ENCODE data around the gene NPHP3. TPM values are rescaled to one million over a fixed set of nuclear protein-coding genes. Genes with fewer than 3 reads are reported as not detected.

The NPHP3 gene
- total RNA-seq, 1 donor from 2014 or later: 22.4 TPM

GRCh38 chr3:132721479-132722164 lies 587 bp downstream of the NPHP3 start:
- Mint-ChIP-seq H3K4me1 (ENCODE audit: unreplicated experiment) (peaks cover 18% of the 10 kb centered on the region), H3K27me3 (no peaks in the 10 kb centered on the region), H3K4me3 (peak overlapping the region; percentile 96), H3K9me3 (no peaks in the 10 kb centered on the region), H3K36me3 (peaks cover 14% of the 10 kb centered on the region), H3K27ac (peak overlapping the region; percentile 89)
- TF ChIP-seq CTCF (conservative IDR thresholded peaks at IDR 0.05): peak; percentile 72
- no peak for DNase-seq (ENCODE audit: extremely low spot score, unreplicated experiment)

GRCh38 chr3:132720228-132720627 lies 2.0 kb downstream of the NPHP3 start:
- no peaks in the 10 kb centered on the region for H3K9me3 Mint-ChIP-seq
- H3K4me1 Mint-ChIP-seq (ENCODE audit: unreplicated experiment): peaks cover 12% of the 10 kb centered on the region
- peaks cover 18% of the 10 kb centered on the region for H3K36me3 Mint-ChIP-seq
- peak overlapping the region; percentile 69 for H3K27ac Mint-ChIP-seq
- no peak for DNase-seq (ENCODE audit: extremely low spot score, unreplicated experiment)
- peak overlapping the region; percentile 96 for H3K4me3 Mint-ChIP-seq
- H3K27me3 Mint-ChIP-seq: no peaks in the 10 kb centered on the region
- no peak for TF ChIP-seq CTCF (conservative IDR thresholded peaks at IDR 0.05)

- no peaks in the 10 kb centered on the region for H3K9me3 Mint-ChIP-seq
- H3K4me1 Mint-ChIP-seq (ENCODE audit: unreplicated experiment): peaks cover 12% of the 10 kb centered on the region
- H3K27ac Mint-ChIP-seq: no peak overlapping the region
- DNase-seq (ENCODE audit: extremely low spot score, unreplicated experiment): no peak
- H3K4me3 Mint-ChIP-seq: no peak overlapping the region
- no peak for TF ChIP-seq CTCF (conservative IDR thresholded peaks at IDR 0.05)
- H3K27me3 Mint-ChIP-seq: no peaks in the 10 kb centered on the region
- H3K36me3 Mint-ChIP-seq: peaks cover 23% of the 10 kb centered on the region
Measured at GRCh38 chr3:132716372-132716771, 5.8 kb downstream of the NPHP3 start.

- H3K4me1 Mint-ChIP-seq (ENCODE audit: unreplicated experiment): peaks cover 5% of the 10 kb centered on the region
- DNase-seq (ENCODE audit: extremely low spot score, unreplicated experiment): no peak
- no peaks in the 10 kb centered on the region for H3K27me3 Mint-ChIP-seq
- no peak overlapping the region for H3K27ac Mint-ChIP-seq
- no peak for TF ChIP-seq CTCF (conservative IDR thresholded peaks at IDR 0.05)
- no peak overlapping the region for H3K4me3 Mint-ChIP-seq
- no peaks in the 10 kb centered on the region for H3K9me3 Mint-ChIP-seq
- H3K36me3 Mint-ChIP-seq: peaks cover 27% of the 10 kb centered on the region
Measured at GRCh38 chr3:132713977-132714727, 8.1 kb downstream of the NPHP3 start.

- no peaks in the 10 kb centered on the region for H3K27me3 Mint-ChIP-seq
- H3K4me1 Mint-ChIP-seq (ENCODE audit: unreplicated experiment): no peaks in the 10 kb centered on the region
- H3K9me3 Mint-ChIP-seq: no peaks in the 10 kb centered on the region
- TF ChIP-seq CTCF (conservative IDR thresholded peaks at IDR 0.05): no peak
- peaks cover 33% of the 10 kb centered on the region for H3K36me3 Mint-ChIP-seq
- no peak for DNase-seq (ENCODE audit: extremely low spot score, unreplicated experiment)
- no peak overlapping the region for H3K4me3 Mint-ChIP-seq
- no peak overlapping the region for H3K27ac Mint-ChIP-seq
Measured at GRCh38 chr3:132710311-132710710, 11.9 kb downstream of the NPHP3 start.
